Osteocyte (in vitro differentiated cells): ENCODE measurements around the gene FAM210A. TPM values are rescaled to one million over a fixed set of nuclear protein-coding genes. Genes with fewer than 3 reads are reported as not detected.
"Not testable (repeated sequence)": the region's sequence is repeated elsewhere in the genome, so short reads cannot be mapped to it uniquely, and the experiment has no call there.

Experiments
- DNase-seq: peaks from one replicate; pipeline ENCODE4 v3.0.0; 2021; ENCODE audit warnings: mixed read lengths; ENCODE audit not compliant: unreplicated experiment; ENCODE audit errors: extremely low spot score
- H3K27ac Mint-ChIP-seq: one replicate; pipeline ENCODE4 v1.8.0; 2021; ENCODE audit warnings: mild to moderate bottlenecking, mixed read lengths; ENCODE audit not compliant: unreplicated experiment
- H3K27me3 Mint-ChIP-seq: one replicate; pipeline ENCODE4 v1.8.0; 2021; ENCODE audit warnings: mixed read lengths; ENCODE audit not compliant: unreplicated experiment
- H3K36me3 Mint-ChIP-seq: one replicate; pipeline ENCODE4 v1.8.0; 2021; ENCODE audit warnings: mixed read lengths; ENCODE audit not compliant: unreplicated experiment
- H3K4me1 Mint-ChIP-seq: one replicate; pipeline ENCODE4 v1.8.0; 2021; ENCODE audit warnings: mixed read lengths; ENCODE audit not compliant: unreplicated experiment
- H3K4me3 Mint-ChIP-seq: one replicate; pipeline ENCODE4 v1.8.0; 2021; ENCODE audit warnings: mild to moderate bottlenecking, moderate library complexity, mixed read lengths; ENCODE audit not compliant: unreplicated experiment
- H3K9me3 Mint-ChIP-seq: one replicate; pipeline ENCODE4 v1.8.0; 2021; ENCODE audit warnings: mixed read lengths; ENCODE audit not compliant: unreplicated experiment
- total RNA-seq: library from RNA; stranded (reverse); gene quantifications from 2 replicates; pipeline ENCODE4 v1.2.1, GENCODE V29; 2021
- TF ChIP-seq, protein P1 (sequence below): fragments of 200-600 bp; sonication (generic); IDR thresholded peaks from 2 replicates; pipeline ENCODE4 v1.5.0; 2021; ENCODE audit warnings: antibody characterized with exemption, mild to moderate bottlenecking, moderate library complexity

FAM210A gene
- total RNA-seq, 1 donor from 2014 or later = 13.8 TPM

DNA sequence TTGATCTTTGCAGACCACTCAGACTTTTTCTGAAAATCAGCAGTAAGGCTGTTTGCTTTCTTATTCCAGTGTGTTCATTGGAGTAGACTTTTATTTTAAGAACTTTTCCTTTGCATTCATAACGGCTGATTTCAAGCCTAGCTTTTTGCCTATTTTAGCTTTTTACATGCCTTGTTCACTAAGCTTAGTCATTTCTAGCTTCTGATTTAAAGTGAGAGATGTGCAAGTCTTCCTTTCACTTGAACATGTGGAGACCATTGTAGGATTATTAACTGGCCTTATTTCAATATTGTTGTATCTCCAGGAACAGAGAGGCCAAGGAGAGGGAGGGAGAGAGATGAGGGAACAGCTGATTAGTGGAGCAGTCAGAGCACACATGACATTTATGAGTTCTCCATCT, 32.3 kb upstream of the FAM210A start:
- Mint-ChIP-seq H3K27me3 (no peaks in the 10 kb centered on the region), H3K36me3 (peaks cover 59% of the 10 kb centered on the region), H3K4me3 (no peak overlapping the region), H3K9me3 (peaks cover 11% of the 10 kb centered on the region), H3K4me1 (no peaks in the 10 kb centered on the region), H3K27ac (no peak overlapping the region)
- no peak for DNase-seq
- TF ChIP-seq, protein P1, sequence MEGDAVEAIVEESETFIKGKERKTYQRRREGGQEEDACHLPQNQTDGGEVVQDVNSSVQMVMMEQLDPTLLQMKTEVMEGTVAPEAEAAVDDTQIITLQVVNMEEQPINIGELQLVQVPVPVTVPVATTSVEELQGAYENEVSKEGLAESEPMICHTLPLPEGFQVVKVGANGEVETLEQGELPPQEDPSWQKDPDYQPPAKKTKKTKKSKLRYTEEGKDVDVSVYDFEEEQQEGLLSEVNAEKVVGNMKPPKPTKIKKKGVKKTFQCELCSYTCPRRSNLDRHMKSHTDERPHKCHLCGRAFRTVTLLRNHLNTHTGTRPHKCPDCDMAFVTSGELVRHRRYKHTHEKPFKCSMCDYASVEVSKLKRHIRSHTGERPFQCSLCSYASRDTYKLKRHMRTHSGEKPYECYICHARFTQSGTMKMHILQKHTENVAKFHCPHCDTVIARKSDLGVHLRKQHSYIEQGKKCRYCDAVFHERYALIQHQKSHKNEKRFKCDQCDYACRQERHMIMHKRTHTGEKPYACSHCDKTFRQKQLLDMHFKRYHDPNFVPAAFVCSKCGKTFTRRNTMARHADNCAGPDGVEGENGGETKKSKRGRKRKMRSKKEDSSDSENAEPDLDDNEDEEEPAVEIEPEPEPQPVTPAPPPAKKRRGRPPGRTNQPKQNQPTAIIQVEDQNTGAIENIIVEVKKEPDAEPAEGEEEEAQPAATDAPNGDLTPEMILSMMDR = no peak

DNA sequence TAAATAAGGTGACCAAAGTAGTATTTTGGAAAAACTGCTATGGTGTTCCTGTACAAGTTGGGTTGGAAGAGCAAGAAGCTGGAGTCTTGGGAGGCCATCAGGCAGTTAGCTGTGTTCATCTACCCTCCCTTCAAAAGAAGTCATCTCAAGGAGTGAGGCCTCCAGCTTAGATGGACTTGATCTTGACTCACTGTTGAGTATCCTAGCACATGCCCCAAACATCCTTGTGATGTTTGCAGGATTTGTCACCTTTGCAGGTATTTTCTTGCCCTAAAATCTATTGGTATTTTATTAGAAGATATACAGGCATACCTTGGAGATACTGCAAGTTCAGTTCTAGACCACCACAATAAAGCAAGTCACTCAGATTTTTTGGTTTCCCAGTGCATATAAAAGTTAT, 30.3 kb upstream of the FAM210A start:
- TF ChIP-seq, protein P1 = no peak
- no peak for DNase-seq
- Mint-ChIP-seq H3K27me3 (no peaks in the 10 kb centered on the region), H3K27ac (no peak overlapping the region), H3K36me3 (peaks cover 59% of the 10 kb centered on the region), H3K9me3 (peaks cover 11% of the 10 kb centered on the region), H3K4me3 (no peak overlapping the region), H3K4me1 (no peaks in the 10 kb centered on the region)

DNA sequence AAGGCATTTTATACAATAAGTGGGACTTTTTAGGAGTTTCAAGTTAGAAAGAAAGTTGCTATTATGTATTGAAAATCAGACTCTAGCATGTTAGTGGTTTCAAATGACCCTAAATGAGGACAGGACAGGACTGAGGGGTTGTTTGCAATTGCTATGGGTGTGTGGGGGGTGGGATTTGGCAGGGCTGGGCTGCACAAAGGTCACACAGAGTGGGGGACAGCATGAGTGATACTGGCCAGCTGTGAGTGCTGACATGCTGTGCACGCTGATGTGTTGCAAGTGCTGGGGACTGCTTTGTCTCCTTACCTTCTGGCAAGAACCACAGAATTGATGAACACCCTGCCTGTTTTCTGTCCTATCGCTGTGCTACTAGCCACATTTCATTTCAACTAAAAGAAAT, 29.9 kb upstream of the FAM210A start:
- TF ChIP-seq, protein P1 = no peak
- Mint-ChIP-seq H3K9me3 (peaks cover 11% of the 10 kb centered on the region), H3K4me3 (no peak overlapping the region), H3K4me1 (no peaks in the 10 kb centered on the region), H3K27me3 (no peaks in the 10 kb centered on the region), H3K27ac (no peak overlapping the region), H3K36me3 (peaks cover 62% of the 10 kb centered on the region)
- DNase-seq = no peak

DNA sequence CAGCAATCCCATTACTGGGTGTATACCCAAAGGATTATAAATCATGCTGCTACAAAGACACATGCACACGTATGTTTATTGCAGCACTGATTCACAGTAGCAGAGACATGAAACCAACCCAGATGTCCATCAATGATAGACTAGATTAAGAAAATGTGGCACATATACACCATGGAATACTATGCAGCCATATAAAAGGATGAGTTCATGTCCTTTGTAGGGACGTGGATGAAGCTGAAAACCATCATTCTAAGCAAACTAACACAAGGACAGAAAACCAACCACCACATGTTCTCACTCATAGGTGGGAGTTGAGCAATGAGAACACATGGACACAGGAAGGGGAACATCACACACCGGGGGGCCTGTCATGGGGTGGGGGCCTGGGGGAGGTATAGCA, 25.2 kb upstream of the FAM210A start:
- H3K27me3 Mint-ChIP-seq, DNase-seq, H3K9me3 Mint-ChIP-seq, H3K4me1 Mint-ChIP-seq, H3K27ac Mint-ChIP-seq, H3K4me3 Mint-ChIP-seq: not testable (repeated sequence)
- peaks cover 71% of the 10 kb centered on the region for H3K36me3 Mint-ChIP-seq

DNA sequence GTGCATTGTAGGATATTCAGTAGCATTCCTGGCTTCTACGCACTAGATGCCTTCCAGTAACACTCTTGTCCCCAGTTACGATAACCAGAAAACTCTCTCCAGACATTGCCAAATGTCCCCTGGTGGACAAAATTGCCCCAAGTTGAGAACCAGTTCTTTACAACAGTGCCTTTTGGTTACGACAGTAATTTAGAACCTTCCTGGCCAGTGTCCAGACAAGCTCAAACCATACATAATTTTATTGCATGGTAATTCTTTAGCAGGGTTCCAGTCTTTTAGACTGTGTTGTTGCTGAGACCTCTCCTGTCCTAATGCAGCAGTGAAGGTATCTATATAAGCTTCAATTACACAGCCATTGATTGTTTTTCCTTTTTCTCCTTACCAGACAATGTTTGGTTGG, 20.3 kb upstream of the FAM210A start:
- no peaks in the 10 kb centered on the region for H3K9me3 Mint-ChIP-seq
- H3K27me3 Mint-ChIP-seq = no peaks in the 10 kb centered on the region
- no peak for DNase-seq
- peaks cover 65% of the 10 kb centered on the region for H3K36me3 Mint-ChIP-seq
- TF ChIP-seq, protein P1 = no peak
- no peak overlapping the region for H3K4me3 Mint-ChIP-seq
- H3K4me1 Mint-ChIP-seq = no peaks in the 10 kb centered on the region
- no peak overlapping the region for H3K27ac Mint-ChIP-seq

DNA sequence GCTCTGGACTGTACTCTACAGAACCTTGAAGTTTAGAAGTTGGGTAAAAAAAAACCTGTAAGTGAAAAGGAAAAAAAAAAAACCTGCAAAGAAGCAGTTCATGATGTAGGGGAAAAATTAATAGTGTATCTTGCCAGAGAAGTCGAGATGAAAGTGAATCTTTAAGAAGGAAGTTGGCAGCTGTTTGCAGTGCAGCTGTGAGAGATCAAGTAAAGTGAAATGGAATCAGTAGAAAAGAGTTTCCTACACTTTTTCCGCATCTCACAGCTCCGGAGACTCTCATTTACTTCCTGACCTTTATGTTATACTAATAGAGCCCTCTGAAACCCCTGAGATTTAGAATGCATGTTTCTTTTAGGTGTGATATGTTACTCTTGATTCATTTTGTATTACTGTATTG, 19.3 kb upstream of the FAM210A start:
- Mint-ChIP-seq H3K27ac (no peak overlapping the region), H3K27me3 (no peaks in the 10 kb centered on the region), H3K4me3 (no peak overlapping the region), H3K4me1 (no peaks in the 10 kb centered on the region), H3K36me3 (peaks cover 66% of the 10 kb centered on the region), H3K9me3 (no peaks in the 10 kb centered on the region)
- no peak for DNase-seq
- TF ChIP-seq, protein P1 = no peak
